K562 (cell line): ENCODE data around the gene ANKS3. TPM values are rescaled to one million over a fixed set of nuclear protein-coding genes. Genes with fewer than 3 reads are reported as not detected.

Source experiments
- ATAC-seq: fragments of 200-7000 bp; cut with Tn5 transposase; 3 replicates; pipeline ENCODE4 v1.9.1; 2020; ENCODE audit warnings: moderate library complexity
- BruUV-seq: library from RNA; stranded (reverse); fragments of 400-500 nt; replicated peaks from 2 replicates; lab custom pipeline; 2021; lab: Mats Ljungman, UMichigan
- CTCF ChIA-PET: fragments of 300-600 bp; formaldehyde crosslinking; extraction: SDS; loops from one replicate; lab custom pipeline; 2021; ENCODE audit warnings: low intra/inter-chr PET ratio; lab: Yijun Ruan, JAX
- POLR2A ChIA-PET: fragments of 300-600, 350-650 bp; sonication (Branson Sonifier 250); formaldehyde crosslinking; extraction: SDS; loops from one replicate; lab custom pipeline; 2021; ENCODE audit warnings: antibody characterized with exemption, inconsistent platforms; lab: Yijun Ruan, JAX
- DNase-seq, 4 experiments: peaks; one replicate each; pipeline versions ENCODE4 v3.0.0 to v3.0.0-alpha.2; 2011 to 2018; ENCODE audit warnings: low spot score in 3 of 4, mixed read lengths in 3 of 4; ENCODE audit errors: extremely low read depth in 1 of 4
- FAIRE-seq: peaks from 2 replicates; lab custom pipeline; 2011; peaks lifted over from hg19 to GRCh38; lab: Jason Lieb, UNC
- H2AFZ ChIP-seq: 2 replicates; pipeline ENCODE4 v1.6.0; 2011; ENCODE audit warnings: low read depth, low read length, control low read depth, inconsistent platforms
- H3K27ac ChIP-seq: fragments of 200-600 bp; 3 replicates; pipeline ENCODE4 v1.8.0; 2011; ENCODE audit warnings: low read depth, mild to moderate bottlenecking, control low read depth, inconsistent platforms, low read length, moderate library complexity, mixed read lengths; ENCODE audit errors: extremely low read depth
- H3K27me3 ChIP-seq, 2 experiments: fragments of 300-600 bp in 1 of 2; 2 replicates in 1 of 2; 3 replicates in 1 of 2; pipeline versions ENCODE4 v1.6.0 to v1.8.0; 2011; ENCODE audit warnings: inconsistent platforms in 2 of 2, low read length in 2 of 2, mild to moderate bottlenecking in 1 of 2, mixed read lengths in 1 of 2, moderate library complexity in 1 of 2; ENCODE audit not compliant: control insufficient read depth in 2 of 2, insufficient read depth in 2 of 2
- H3K36me3 ChIP-seq: fragments of 300-600 bp; 3 replicates; pipeline ENCODE4 v1.8.0; 2011; ENCODE audit warnings: mild to moderate bottlenecking, low read length, inconsistent platforms; ENCODE audit not compliant: control insufficient read depth, insufficient read depth
- H3K4me1 ChIP-seq, 2 experiments: fragments of 200-600 bp in 1 of 2; replicated peaks in 1 of 2; 2 replicates in 1 of 2; 3 replicates in 1 of 2; pipeline versions ENCODE4 v1.5.1 to v1.8.0; 2011; ENCODE audit warnings: inconsistent platforms in 2 of 2, low read length in 2 of 2, mild to moderate bottlenecking in 1 of 2, mixed read lengths in 1 of 2, moderate library complexity in 1 of 2; ENCODE audit not compliant: control insufficient read depth in 2 of 2, insufficient read depth in 2 of 2
- H3K4me2 ChIP-seq: 2 replicates; pipeline ENCODE4 v1.6.1; 2011; ENCODE audit warnings: low read length, control low read depth, inconsistent platforms, mixed read lengths; ENCODE audit not compliant: insufficient read depth
- H3K4me3 ChIP-seq: fragments of 200-600 bp; sonication (generic), shearing (Covaris generic); 2 replicates; pipeline ENCODE4 v1.5.1; 2016; ENCODE audit warnings: control low read depth, inconsistent platforms
- H3K79me2 ChIP-seq: fragments of 200-600 bp; 3 replicates; pipeline ENCODE4 v1.8.0; 2011; ENCODE audit warnings: low read length, inconsistent platforms; ENCODE audit not compliant: control insufficient read depth, insufficient read depth
- H3K9ac ChIP-seq, 2 experiments: 2 replicates each; pipeline versions ENCODE4 v1.6.0 to v1.6.1; 2011; ENCODE audit warnings: low read depth in 2 of 2, low read length in 2 of 2, control low read depth in 1 of 2, inconsistent platforms in 1 of 2, mild to moderate bottlenecking in 1 of 2, mixed read lengths in 1 of 2; ENCODE audit not compliant: insufficient read depth in 1 of 2
- H3K9me1 ChIP-seq: one replicate; pipeline ENCODE4 v1.6.0; 2011; ENCODE audit warnings: inconsistent platforms, mild to moderate bottlenecking, low read length, moderate library complexity; ENCODE audit not compliant: control insufficient read depth, insufficient read depth
- H3K9me3 ChIP-seq: replicated peaks from 2 replicates; pipeline ENCODE4 v1.5.1; 2011; ENCODE audit warnings: low read depth, low read length, inconsistent platforms; ENCODE audit not compliant: control insufficient read depth, insufficient read depth
- H4K20me1 ChIP-seq: replicated peaks from 2 replicates; pipeline ENCODE4 v1.6.1; 2011; ENCODE audit warnings: low read length, inconsistent platforms, mixed read lengths; ENCODE audit not compliant: control insufficient read depth, insufficient read depth
- CAMTA2 ChIP-seq: fragments of 250-450 bp; sonication (Bioruptor Pico); conservative IDR thresholded peaks from 2 replicates; pipeline ENCODE4 v1.5.1; 2022
- CEBPB ChIP-seq: fragments of 450-650 bp; IDR thresholded peaks from 2 replicates; pipeline ENCODE4 v1.6.1; 2016; ENCODE audit warnings: missing genetic modification characterization, missing compliant biosample characterization
- E2F5 ChIP-seq: sonication (generic); formaldehyde crosslinking; IDR thresholded peaks from 2 replicates; pipeline ENCODE4 v1.8.0; 2022; ENCODE audit warnings: mild to moderate bottlenecking, missing genetic modification reagents
- KHSRP ChIP-seq: fragments of 450-650 bp; IDR thresholded peaks from 2 replicates; pipeline ENCODE4 v1.6.1; 2017
- POLR2G ChIP-seq: fragments of 200-400 bp; formaldehyde crosslinking; IDR thresholded peaks from 2 replicates; pipeline ENCODE4 v1.6.1; 2017; ENCODE audit warnings: low read depth, mild to moderate bottlenecking, antibody characterized with exemption, low read length, moderate library complexity
- RBM22 ChIP-seq: fragments of 200-400 bp; formaldehyde crosslinking; IDR thresholded peaks from 2 replicates; pipeline ENCODE4 v1.6.1; 2018; ENCODE audit warnings: low read length, low read depth; ENCODE audit not compliant: poor library complexity, severe bottlenecking
- SAFB ChIP-seq: fragments of 200-400 bp; formaldehyde crosslinking; IDR thresholded peaks from 2 replicates; pipeline ENCODE4 v1.6.1; 2017; ENCODE audit warnings: low read depth, low read length, borderline replicate concordance
- SMAD2 ChIP-seq: fragments of 150-350 bp; IDR thresholded peaks from 2 replicates; pipeline ENCODE4 v1.6.1; 2014; ENCODE audit warnings: low read depth, mild to moderate bottlenecking, low read length
- STAT6 ChIP-seq: sonication (generic); formaldehyde crosslinking; IDR thresholded peaks from 2 replicates; pipeline ENCODE4 v1.8.1; 2023; ENCODE audit warnings: mild to moderate bottlenecking, missing genetic modification reagents
- WGBS: fragments of 100-300 bp; shearing (Covaris generic); methylation state at CpG from one replicate; pipeline ENCODE4 v1.1.6; 2016; ENCODE audit warnings: low coverage, mixed read lengths; ENCODE audit not compliant: insufficient coverage; ENCODE audit errors: missing lambda C conversion rate; 5-methylcytosine and 5-hydroxymethylcytosine counted together
- in situ Hi-C: fragments of 300-500 bp; cut with MboI; formaldehyde crosslinking; loops from 4 replicates; pipeline ENCODE4 v1.15.0; 2018; ENCODE audit warnings: inconsistent platforms, mixed read lengths
- intact Hi-C: fragments of 100-400 bp; cut with micrococcal nuclease; formaldehyde crosslinking; loops from 2 replicates; pipeline ENCODE4 v1.14.2; 2022
- polyA plus RNA-seq, 8 experiments: library from polyadenylated mRNA; depleted of rRNA in 4 of 8; stranded (reverse) in 5 of 8; unstranded in 3 of 8; fragments of >200 nt; fragmentation: Nextera tagmentation in 2 of 8; fragmentation: Illumina TruSeq in 1 of 8; extraction: Ambion mirVana in 2 of 8; extraction: Trizol in 1 of 8; gene quantifications; 2 replicates each; pipeline versions ENCODE4 v1.2.1 to v1.2.3, GENCODE V29; 2011 to 2014; ENCODE audit warnings: inconsistent platforms in 1 of 8, missing spikeins in 1 of 8
- total RNA-seq, 7 experiments: library from RNA; depleted of rRNA in 6 of 7; stranded (reverse); fragments of >200 nt in 6 of 7; fragmentation: Illumina TruSeq in 2 of 7; extraction: Trizol in 2 of 7; gene quantifications; 2 replicates each; pipeline versions ENCODE4 v1.2.1 to v1.2.3, GENCODE V29; 2011 to 2021; ENCODE audit warnings: low replicate concordance in 1 of 7

Gene ANKS3
- total and polyA plus RNA-seq, 9 of the 15 experiments (the other 6 are each of a cell fraction or from before 2014, with no cell fraction given): 0.43 to 25.7 (median 14.8) TPM

GRCh38 chr16:4689091-4689671 lies 44.9 kb downstream of the ANKS3 start:
- TF ChIP-seq RBM22 (peak; percentile 47), POLR2G (peak; percentile 41), SMAD2 (no peak), KHSRP (no peak)
- ChIA-PET CTCF (no interaction called here), POLR2A (no interaction called here)
- peaks cover 6% of the 10 kb centered on the region for H3K79me2 ChIP-seq
- no peak overlapping the region for H2AFZ ChIP-seq
- no peak for DNase-seq
- FAIRE-seq: no peak
- H3K9me3 ChIP-seq: no peaks in the 10 kb centered on the region
- no peak overlapping the region for H3K27ac ChIP-seq
- no peak overlapping the region for H3K4me3 ChIP-seq
- peaks cover 0 to 47% of the 10 kb centered on the region in 2 experiments; a peak in 3 of 5 replicates for H3K4me1 ChIP-seq
- H3K9me1 ChIP-seq: peaks cover 3% of the 10 kb centered on the region
- no peaks in the 10 kb centered on the region for H3K27me3 ChIP-seq
- intact Hi-C loops (no loop called here), in situ Hi-C loops (no loop called here)
- no peak for ATAC-seq
- H3K36me3 ChIP-seq: peaks cover 28% of the 10 kb centered on the region; the same call in 2 of the 3 replicates
- H4K20me1 ChIP-seq: no peaks in the 10 kb centered on the region; the same call in 1 of the 2 replicates
- BruUV-seq: no TSS peak
- no peak overlapping the region for H3K9ac ChIP-seq
- WGBS: 85% methylated on average over 21 of the region's 21 CpGs
- no peak overlapping the region for H3K4me2 ChIP-seq

GRCh38 chr16:4688674-4689045 lies 45.4 kb downstream of the ANKS3 start:
- H3K4me3 ChIP-seq: no peak overlapping the region
- ChIA-PET CTCF (no interaction called here), POLR2A (no interaction called here)
- ATAC-seq (no peak), DNase-seq (no peak), FAIRE-seq (no peak)
- H3K79me2 ChIP-seq: peaks cover 2% of the 10 kb centered on the region; the same call in 1 of the 3 replicates
- no peaks in the 10 kb centered on the region for H3K27me3 ChIP-seq
- no peak overlapping the region for H2AFZ ChIP-seq
- intact Hi-C loops (no loop called here), in situ Hi-C loops (no loop called here)
- H3K9ac ChIP-seq: no peak overlapping the region
- no peak overlapping the region for H3K27ac ChIP-seq
- peaks cover 0 to 41% of the 10 kb centered on the region in 2 experiments; a peak in 3 of 5 replicates for H3K4me1 ChIP-seq
- H3K4me2 ChIP-seq: no peak overlapping the region
- peaks cover 3% of the 10 kb centered on the region for H3K9me1 ChIP-seq
- H3K36me3 ChIP-seq: peaks cover 31% of the 10 kb centered on the region; the same call in 2 of the 3 replicates
- WGBS: 90% methylated on average over 15 of the region's 22 CpGs
- no peaks in the 10 kb centered on the region for H3K9me3 ChIP-seq
- TF ChIP-seq CAMTA2: no peak
- no peak for TF ChIP-seq SAFB
- no peak for TF ChIP-seq STAT6 (CRISPR knock-in tag)
- TF ChIP-seq CEBPB (tag): no peak
- peak; percentile 6; the same call in 1 of the 2 replicates for TF ChIP-seq POLR2G
- TF ChIP-seq E2F5: no peak
- no TSS peak for BruUV-seq
- H4K20me1 ChIP-seq: no peaks in the 10 kb centered on the region; the same call in 1 of the 2 replicates
